SIG-M5 treated with dmso at 0.1 percent for 504 hours (cell line): ENCODE measurements around the gene DCUN1D3.
"Not testable (repeated sequence)": the region's sequence is repeated elsewhere in the genome, so short reads cannot be mapped to it uniquely, and the experiment has no call there.

Experiments used
- DNase-seq: peaks from one replicate; lab custom pipeline; 2025; ENCODE audit not compliant: unreplicated experiment; lab: John Stamatoyannopoulos, UW

The DCUN1D3 gene

GRCh38 chr16:20865420-20866131 lies 34.6 kb downstream of the DCUN1D3 start:
- no peak for DNase-seq

GRCh38 chr16:20864376-20864775 lies 35.8 kb downstream of the DCUN1D3 start:
- not testable (repeated sequence) for DNase-seq

GRCh38 chr16:20862162-20862960 lies 37.8 kb downstream of the DCUN1D3 start:
- no peak for DNase-seq

GRCh38 chr16:20860995-20861394 lies 39.2 kb downstream of the DCUN1D3 start:
- DNase-seq: not testable (repeated sequence)

- DNase-seq: no peak
These were observed 39.8 kb downstream of the DCUN1D3 start for GRCh38 chr16:20860361-20860760.

- no peak for DNase-seq
These were observed 40.5 kb downstream of the DCUN1D3 start for GRCh38 chr16:20859699-20860098.

GRCh38 chr16:20859229-20859628 lies 40.9 kb downstream of the DCUN1D3 start:
- no peak for DNase-seq

GRCh38 chr16:20857281-20857680 lies 42.9 kb downstream of the DCUN1D3 start:
- DNase-seq: no peak

GRCh38 chr16:20854963-20855362 lies 45.2 kb downstream of the DCUN1D3 start:
- no peak for DNase-seq

GRCh38 chr16:20853981-20854620 lies 46.1 kb downstream of the DCUN1D3 start:
- no peak for DNase-seq

- no peak for DNase-seq
These were observed 47.0 kb downstream of the DCUN1D3 start for GRCh38 chr16:20853143-20853542.

- DNase-seq: peak; percentile 8
These were observed 48.6 kb downstream of the DCUN1D3 start for GRCh38 chr16:20851601-20852000.

- DNase-seq: no peak
These were observed 49.2 kb downstream of the DCUN1D3 start for GRCh38 chr16:20850981-20851380.

GRCh38 chr16:20849589-20850390 lies 50.4 kb downstream of the DCUN1D3 start:
- DNase-seq: peak; percentile 53

GRCh38 chr16:20847550-20847949 lies 52.6 kb downstream of the DCUN1D3 start:
- no peak for DNase-seq

GRCh38 chr16:20846551-20846950 lies 53.6 kb downstream of the DCUN1D3 start:
- DNase-seq: no peak

GRCh38 chr16:20846030-20846429 lies 54.1 kb downstream of the DCUN1D3 start:
- no peak for DNase-seq

GRCh38 chr16:20844588-20844987 lies 55.6 kb downstream of the DCUN1D3 start:
- DNase-seq: no peak

GRCh38 chr16:20844054-20844453 lies 56.1 kb downstream of the DCUN1D3 start:
- DNase-seq: no peak

- DNase-seq: no peak
These were observed 60.7 kb downstream of the DCUN1D3 start for GRCh38 chr16:20839504-20839903.

- DNase-seq: no peak
These were observed 61.9 kb downstream of the DCUN1D3 start for GRCh38 chr16:20838240-20838639.
